NCI-H460 (cell line): ENCODE data around the gene CDH23. TPM values are rescaled to one million over a fixed set of nuclear protein-coding genes. Genes with fewer than 3 reads are reported as not detected.

Experiments
- DNase-seq: peaks from one replicate; pipeline ENCODE4 v3.0.0-alpha.2; 2016; ENCODE audit warnings: low read depth; ENCODE audit errors: extremely low read depth
- total RNA-seq: library from RNA; depleted of rRNA; stranded (reverse); fragments of >200 nt; shearing (Covaris generic); gene quantifications from 2 replicates; pipeline ENCODE4 v1.2.3, GENCODE V29; 2014

The CDH23 gene
- total RNA-seq, 1 experiment from 2014 or later, result under 0.01 TPM

- no peak for DNase-seq
These were observed 83.1 kb downstream of the CDH23 start for GRCh38 chr10:71479831-71480230.

DNA sequence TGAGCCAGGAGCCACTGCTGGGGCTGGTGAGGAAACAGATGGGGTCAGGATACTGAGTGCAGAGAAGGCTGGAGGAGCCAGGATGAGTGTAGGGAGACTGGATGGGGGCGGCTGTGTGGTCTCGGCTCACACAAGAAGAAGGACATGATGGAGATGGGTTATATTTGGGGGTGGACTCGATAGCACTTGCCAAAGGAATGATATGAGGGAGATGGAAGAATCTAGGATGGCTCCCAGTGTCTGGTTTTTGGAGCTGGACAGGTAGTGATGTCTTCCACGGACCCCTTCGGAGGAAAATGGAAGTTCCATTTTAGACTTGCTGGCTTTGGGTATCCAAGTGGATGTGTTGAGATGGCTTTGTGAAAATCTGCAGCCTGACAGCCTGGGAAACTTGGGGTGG, 83.9 kb downstream of the CDH23 start:
- DNase-seq, result no peak

GRCh38 chr10:71481746-71482410, 85.2 kb downstream of the CDH23 start:
- DNase-seq, result no peak

- no peak for DNase-seq
These were observed 85.9 kb downstream of the CDH23 start for GRCh38 chr10:71482620-71483019.

GRCh38 chr10:71483135-71483534, 86.4 kb downstream of the CDH23 start:
- DNase-seq, result no peak

- DNase-seq, result no peak
These were observed 87.4 kb downstream of the CDH23 start for GRCh38 chr10:71483885-71484751.

GRCh38 chr10:71486484-71487114, 89.9 kb downstream of the CDH23 start:
- DNase-seq, result peak; percentile 26

DNA sequence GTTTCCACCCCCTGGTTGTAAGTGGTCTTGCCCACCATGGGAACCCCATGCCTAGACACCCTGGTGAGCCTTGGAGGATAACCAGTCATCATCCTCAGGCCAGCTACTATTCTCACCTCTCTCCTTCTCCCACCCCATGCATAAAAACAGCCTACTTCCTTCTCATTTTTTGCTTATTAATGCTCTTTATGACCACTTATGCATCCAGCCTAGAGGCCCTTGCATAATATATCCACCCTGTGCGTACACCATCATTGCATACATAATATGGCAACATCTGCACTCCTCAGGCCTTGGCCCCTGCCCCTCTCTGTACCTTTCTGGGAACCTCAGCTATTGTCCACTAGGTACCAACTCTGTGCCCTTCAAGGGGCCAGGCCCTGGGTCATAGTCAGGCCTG, 91.0 kb downstream of the CDH23 start:
- no peak for DNase-seq

DNA sequence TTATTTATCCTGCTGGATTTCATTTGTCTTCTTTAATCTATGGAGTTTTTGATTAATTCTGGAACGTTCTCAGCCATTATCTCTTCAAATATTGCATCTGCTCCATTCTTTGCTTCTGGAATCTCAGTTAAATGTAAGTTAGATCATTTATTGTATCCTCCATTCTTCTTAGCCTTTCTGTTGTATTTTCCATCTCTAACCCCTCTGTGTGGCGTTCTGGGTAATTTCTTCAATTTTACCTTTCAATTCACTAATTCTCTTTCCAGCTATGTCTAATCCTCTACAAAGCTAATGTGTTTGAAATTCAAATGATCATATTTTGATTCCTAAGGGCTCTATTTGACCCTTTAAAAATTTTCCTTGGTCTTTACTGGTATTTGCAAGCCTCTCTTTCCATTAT, 92.4 kb downstream of the CDH23 start:
- no peak for DNase-seq

- DNase-seq, result no peak
These were observed 96.2 kb downstream of the CDH23 start for GRCh38 chr10:71492872-71493271.

DNA sequence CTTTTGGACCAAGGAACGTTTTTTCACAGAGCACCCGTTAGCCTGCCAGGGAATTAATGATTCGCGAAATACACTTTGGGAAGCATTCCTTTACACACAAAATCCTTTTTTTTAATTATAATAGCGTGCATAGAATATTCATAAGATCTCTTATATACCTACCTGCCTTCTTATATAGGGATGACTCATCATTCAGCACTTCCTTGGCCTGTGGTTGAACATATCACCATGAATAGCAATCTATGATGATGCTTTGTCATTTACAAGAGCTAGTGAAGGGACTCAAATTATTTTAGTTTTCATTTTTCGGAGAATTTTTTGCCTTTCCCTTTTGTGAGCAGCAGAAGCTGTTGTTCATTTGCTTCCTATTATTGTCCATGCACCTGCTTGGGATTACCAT, 97.0 kb downstream of the CDH23 start:
- no peak for DNase-seq

- no peak for DNase-seq
These were observed 97.8 kb downstream of the CDH23 start for GRCh38 chr10:71494476-71494875.

GRCh38 chr10:71494980-71495381, 98.3 kb downstream of the CDH23 start:
- DNase-seq, result no peak

- DNase-seq, result no peak
These were observed 100.4 kb downstream of the CDH23 start for GRCh38 chr10:71496927-71497762.

DNA sequence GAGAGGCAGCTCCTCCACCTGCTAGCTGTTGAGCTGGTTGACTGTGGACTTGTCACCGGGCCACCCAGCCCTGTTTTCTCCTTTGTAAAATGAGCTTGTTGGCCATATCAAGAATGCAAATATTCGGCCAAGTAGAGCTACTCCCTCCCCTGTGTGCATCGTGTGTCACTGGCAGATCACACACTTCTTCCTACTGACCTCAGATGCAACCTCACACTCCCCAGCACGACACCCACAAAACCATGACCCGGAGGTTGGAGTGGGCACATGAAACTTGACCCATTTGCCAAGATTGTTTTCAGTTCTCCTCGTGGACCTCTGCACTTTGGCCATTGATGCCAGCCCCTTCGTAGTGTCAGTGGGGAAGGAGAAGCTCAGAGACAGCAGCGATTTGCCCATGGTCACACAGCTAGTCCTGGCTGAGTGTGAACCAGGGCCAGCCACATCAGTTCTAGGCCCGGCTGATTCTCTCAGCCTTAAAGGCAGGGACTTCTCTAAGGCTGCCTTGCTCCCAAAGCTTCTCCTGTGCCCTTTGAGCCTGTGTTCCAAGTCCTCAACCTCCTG, 101.1 kb downstream of the CDH23 start:
- DNase-seq, result no peak

GRCh38 chr10:71501402-71501801, 104.7 kb downstream of the CDH23 start:
- no peak for DNase-seq

- DNase-seq, result no peak
These were observed 105.5 kb downstream of the CDH23 start for GRCh38 chr10:71502190-71502589.

DNA sequence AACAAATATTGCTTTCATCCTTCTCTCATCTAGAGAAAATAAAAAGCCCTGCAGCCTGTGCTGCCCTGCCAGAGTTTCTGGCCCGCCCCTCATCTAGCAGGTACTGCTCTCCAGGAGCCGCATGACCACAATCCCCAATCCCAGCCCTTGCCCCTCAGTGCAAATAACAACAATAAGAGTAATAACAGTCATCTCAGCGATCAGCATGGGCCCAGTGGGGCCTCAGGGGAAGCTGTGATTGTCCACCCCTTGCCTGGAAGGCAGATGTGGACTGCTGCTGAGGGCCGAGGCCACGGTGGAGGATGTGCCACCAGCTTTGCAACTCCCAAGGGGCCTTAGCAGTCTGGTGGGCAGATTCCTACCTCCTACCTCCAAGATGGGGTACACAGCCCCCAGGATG, 106.1 kb downstream of the CDH23 start:
- no peak for DNase-seq

GRCh38 chr10:71504168-71504567, 107.4 kb downstream of the CDH23 start:
- no peak for DNase-seq

- DNase-seq, result no peak
These were observed 107.8 kb downstream of the CDH23 start for GRCh38 chr10:71504570-71504969.
